ENCODE results near the gene PRKAG2.

Gene PRKAG2

GRCh38 chr7:151683615-151684407, 193.1 kb downstream of the PRKAG2 start:
- no peak for TF ChIP-seq CTCF (IDR thresholded peaks at IDR 0.05; ENCODE audit: insufficient read depth, low read depth, low read length, missing control alignments)
- DNase-seq (ENCODE audit: low read depth), result no peak
- no peak overlapping the region for H3K4me3 ChIP-seq (ENCODE audit: low read depth, low read length)

- H3K4me3 ChIP-seq (ENCODE audit: low read depth, low read length), result no peak overlapping the region
- no peak for TF ChIP-seq CTCF (IDR thresholded peaks at IDR 0.05; ENCODE audit: insufficient read depth, low read depth, low read length, missing control alignments)
- DNase-seq (ENCODE audit: low read depth), result no peak
These were observed 193.9 kb downstream of the PRKAG2 start for GRCh38 chr7:151682831-151683614.

- no peak overlapping the region for H3K4me3 ChIP-seq (ENCODE audit: low read depth, low read length)
- no peak for DNase-seq (ENCODE audit: low read depth)
- no peak for TF ChIP-seq CTCF (IDR thresholded peaks at IDR 0.05; ENCODE audit: insufficient read depth, low read depth, low read length, missing control alignments)
These were observed 195.2 kb downstream of the PRKAG2 start for GRCh38 chr7:151681726-151682125.

GRCh38 chr7:151680810-151681209, 196.1 kb downstream of the PRKAG2 start:
- H3K4me3 ChIP-seq (ENCODE audit: low read depth, low read length), result no peak overlapping the region
- TF ChIP-seq CTCF (IDR thresholded peaks at IDR 0.05; ENCODE audit: insufficient read depth, low read depth, low read length, missing control alignments), result no peak
- DNase-seq (ENCODE audit: low read depth), result no peak

GRCh38 chr7:151679881-151680612, 196.9 kb downstream of the PRKAG2 start:
- no peak overlapping the region for H3K4me3 ChIP-seq (ENCODE audit: low read depth, low read length)
- no peak for TF ChIP-seq CTCF (IDR thresholded peaks at IDR 0.05; ENCODE audit: insufficient read depth, low read depth, low read length, missing control alignments)
- DNase-seq (ENCODE audit: low read depth), result no peak

- DNase-seq (ENCODE audit: low read depth), result no peak
- no peak for TF ChIP-seq CTCF (IDR thresholded peaks at IDR 0.05; ENCODE audit: insufficient read depth, low read depth, low read length, missing control alignments)
These were observed 197.7 kb downstream of the PRKAG2 start for GRCh38 chr7:151679071-151679708.

More at GRCh38 chr7:151679071-151679708, 197.7 kb downstream of the PRKAG2 start:
- H3K4me3 ChIP-seq (ENCODE audit: low read depth, low read length), result no peak overlapping the region
